GM23248 (cell line): ENCODE data around the gene ALMS1. TPM values are rescaled to one million over a fixed set of nuclear protein-coding genes. Genes with fewer than 3 reads are reported as not detected.
A peak's percentile ranks its signal among the peaks of the same experiment; 100 is the strongest.

ENCODE experiments used
- DNase-seq: peaks from one replicate; pipeline ENCODE4 v3.0.0-alpha.2; 2015
- H2AFZ ChIP-seq: fragments of 200-600 bp; sonication (generic); 2 replicates; pipeline ENCODE4 v1.6.1; 2016; ENCODE audit warnings: antibody characterized with exemption
- H3F3A ChIP-seq: fragments of 200-600 bp; sonication (generic); 2 replicates; pipeline ENCODE4 v1.6.1; 2016; ENCODE audit warnings: mild to moderate bottlenecking, antibody characterized with exemption, mixed run types; ENCODE audit not compliant: insufficient read depth
- H3K27ac ChIP-seq: fragments of 200-600 bp; sonication (generic); 2 replicates; pipeline ENCODE4 v1.5.1; 2016; ENCODE audit warnings: mild to moderate bottlenecking
- H3K27me3 ChIP-seq: fragments of 200-600 bp; sonication (generic); replicated peaks from 2 replicates; pipeline ENCODE4 v1.6.1; 2016; ENCODE audit warnings: mild to moderate bottlenecking; ENCODE audit not compliant: insufficient read depth
- H3K36me3 ChIP-seq: fragments of 200-600 bp; sonication (generic); 2 replicates; pipeline ENCODE4 v1.6.1; 2016; ENCODE audit warnings: low read depth, mild to moderate bottlenecking
- H3K4me1 ChIP-seq: fragments of 200-600 bp; sonication (generic); 2 replicates; pipeline ENCODE4 v1.6.1; 2016; ENCODE audit warnings: mild to moderate bottlenecking; ENCODE audit not compliant: insufficient read depth
- H3K4me2 ChIP-seq: fragments of 200-600 bp; sonication (generic); one replicate; pipeline ENCODE4 v1.6.1; 2016; ENCODE audit warnings: mild to moderate bottlenecking; ENCODE audit not compliant: unreplicated experiment
- H3K4me3 ChIP-seq: fragments of 200-600 bp; sonication (generic); 2 replicates; pipeline ENCODE4 v1.5.1; 2016; ENCODE audit warnings: mild to moderate bottlenecking
- H3K79me2 ChIP-seq: fragments of 200-600 bp; sonication (generic); 2 replicates; pipeline ENCODE4 v1.6.1; 2016; ENCODE audit warnings: mild to moderate bottlenecking; ENCODE audit not compliant: insufficient read depth
- H3K9ac ChIP-seq: fragments of 200-600 bp; sonication (generic); 2 replicates; pipeline ENCODE4 v1.6.1; 2016; ENCODE audit warnings: mild to moderate bottlenecking
- H3K9me2 ChIP-seq: fragments of 200-600 bp; sonication (generic); 2 replicates; pipeline ENCODE4 v1.6.1; 2016; ENCODE audit warnings: mixed run types, mild to moderate bottlenecking, moderate library complexity; ENCODE audit not compliant: insufficient read depth
- H3K9me3 ChIP-seq: fragments of 200-600 bp; sonication (generic); one replicate; pipeline ENCODE4 v1.6.1; 2017; ENCODE audit warnings: low read depth
- H4K20me1 ChIP-seq: fragments of 200-600 bp; sonication (generic); 2 replicates; pipeline ENCODE4 v1.6.0; 2016; ENCODE audit not compliant: insufficient read depth
- EZH2 ChIP-seq: fragments of 200-600 bp; sonication (generic); IDR thresholded peaks from 2 replicates; pipeline ENCODE4 v1.6.1; 2018; ENCODE audit warnings: antibody characterized with exemption, mild to moderate bottlenecking; ENCODE audit not compliant: insufficient read depth, poor library complexity, severe bottlenecking
- EZH2phosphoT487 ChIP-seq: fragments of 200-600 bp; sonication (generic); IDR thresholded peaks from 2 replicates; pipeline ENCODE4 v1.6.1; 2018; ENCODE audit warnings: antibody characterized with exemption, moderate library complexity, mild to moderate bottlenecking, low read depth; ENCODE audit not compliant: insufficient read depth
- WGBS, 2 experiments: methylation state at CpG; one replicate each; pipeline ENCODE4 v1.1.6; 2015 to 2017; ENCODE audit warnings: low lambda C conversion rate in 2 of 2, low coverage in 1 of 2; ENCODE audit errors: missing lambda C conversion rate in 2 of 2; 5-methylcytosine and 5-hydroxymethylcytosine counted together
- in situ Hi-C: fragments of 300-500 bp; cut with MboI; formaldehyde crosslinking; loops from 2 replicates; pipeline ENCODE4 v1.15.0; 2020
- polyA plus RNA-seq: library from polyadenylated mRNA; unstranded; fragments of >200 nt; fragmentation: Nextera tagmentation; extraction: Ambion mirVana; gene quantifications from 2 replicates; pipeline ENCODE4 v1.2.1, GENCODE V29; 2016
- total RNA-seq: library from RNA; depleted of rRNA; stranded (reverse); fragments of >200 nt; shearing (Covaris generic); gene quantifications from 2 replicates; pipeline ENCODE4 v1.2.3, GENCODE V29; 2014

Gene ALMS1
- total and polyA plus RNA-seq, 2 experiments from 2014 or later: 3.1 to 9.8 TPM

DNA sequence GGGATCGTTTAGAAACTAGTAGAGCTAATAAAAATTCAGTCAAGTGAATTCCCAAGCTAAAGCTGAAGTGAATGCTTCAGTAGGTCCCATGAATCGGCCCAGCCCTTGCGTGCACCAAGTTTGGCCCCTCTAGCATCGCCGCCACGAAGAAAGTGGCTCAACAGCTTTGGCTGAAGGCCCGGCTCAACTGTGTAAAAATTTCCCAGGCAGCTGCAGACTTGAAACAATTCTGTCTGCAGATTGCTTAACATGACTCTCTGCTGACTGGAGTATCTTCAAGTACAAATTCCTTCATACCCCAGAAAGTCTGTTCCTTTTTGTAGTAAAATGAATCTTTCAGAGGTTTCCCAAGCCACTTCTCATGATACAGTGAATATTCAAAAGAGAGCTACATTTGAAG is 32.7 kb downstream of the ALMS1 start:
- 8 to 11% methylated on average over 7 of the region's 7 CpGs for WGBS, 2 experiments

DNA sequence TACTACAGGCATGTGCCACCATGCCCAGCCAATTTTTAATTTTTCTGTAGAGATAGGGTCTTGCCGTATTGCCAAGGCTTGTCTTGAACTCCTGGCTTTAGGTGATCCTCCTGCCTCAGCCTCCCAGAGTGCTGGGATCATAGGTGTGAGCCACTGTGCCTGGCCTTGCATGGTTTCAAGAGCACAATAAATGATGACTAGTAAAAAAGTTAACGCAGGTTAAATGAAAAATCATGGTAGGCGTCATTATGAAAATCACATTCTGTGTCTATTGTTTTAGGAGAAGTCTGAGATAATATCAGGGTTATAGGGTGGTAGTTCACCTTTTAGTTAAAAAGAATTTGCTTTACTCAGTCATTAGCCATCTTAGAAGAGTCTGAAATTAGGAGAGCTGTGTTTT is 38.3 kb downstream of the ALMS1 start:
- Histone ChIP-seq H3K36me3 (no peaks in the 10 kb centered on the region), H2AFZ (no peak overlapping the region), H3K79me2 (peaks cover 5% of the 10 kb centered on the region; the same call in 1 of the 2 replicates), H3K4me1 (peaks cover 3% of the 10 kb centered on the region), H3K4me2 (no peak overlapping the region), H3F3A (peaks cover 6% of the 10 kb centered on the region; the same call in 1 of the 2 replicates), H4K20me1 (no peaks in the 10 kb centered on the region), H3K9me3 (no peaks in the 10 kb centered on the region), H3K4me3 (no peak overlapping the region), H3K27ac (no peak overlapping the region), H3K9me2 (no peaks in the 10 kb centered on the region), H3K27me3 (no peaks in the 10 kb centered on the region), H3K9ac (no peak overlapping the region)
- DNase-seq: no peak
- in situ Hi-C loops: no loop called here
- no peak for TF ChIP-seq EZH2phosphoT487
- TF ChIP-seq EZH2: no peak
- WGBS, 2 experiments: 96 to 98% methylated on average over 3 of the region's 3 CpGs

More for the DNA sequence above, 32.7 kb downstream of the ALMS1 start:
- Histone ChIP-seq H4K20me1 (no peaks in the 10 kb centered on the region), H3K27me3 (no peaks in the 10 kb centered on the region), H3F3A (peaks cover 26% of the 10 kb centered on the region), H3K9me2 (no peaks in the 10 kb centered on the region), H3K79me2 (peaks cover 5% of the 10 kb centered on the region; the same call in 1 of the 2 replicates), H3K9ac (peak overlapping the region; percentile 71), H3K4me1 (peaks cover 21% of the 10 kb centered on the region), H3K9me3 (no peaks in the 10 kb centered on the region), H3K36me3 (no peaks in the 10 kb centered on the region), H3K4me3 (peak overlapping the region; percentile 39), H3K4me2 (peak overlapping the region; percentile 69), H3K27ac (peak overlapping the region; percentile 87), H2AFZ (peak overlapping the region; percentile 46)
- TF ChIP-seq EZH2phosphoT487 (no peak), EZH2 (no peak)
- in situ Hi-C loops: no loop called here
- peak; percentile 95 for DNase-seq

DNA sequence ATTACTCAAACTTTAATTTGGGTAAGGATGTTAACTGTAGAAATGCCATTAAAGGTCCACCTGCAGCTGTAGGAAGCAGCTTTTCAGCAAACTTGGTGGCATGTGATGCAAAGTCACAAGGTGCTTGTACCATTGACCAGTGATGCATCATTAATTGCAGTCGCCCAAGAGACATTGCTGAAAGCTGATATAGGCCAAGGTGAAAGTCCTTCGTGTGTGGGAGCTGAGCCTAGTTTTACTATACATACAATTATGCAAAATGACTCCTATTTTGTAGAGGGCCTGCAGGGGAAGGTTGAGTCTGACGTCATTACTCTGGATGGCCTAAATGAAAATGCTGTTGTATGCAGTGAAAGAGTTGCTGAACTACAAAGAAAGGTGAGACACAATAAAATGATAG is 40.5 kb downstream of the ALMS1 start:
- Histone ChIP-seq H3K4me1 (no peaks in the 10 kb centered on the region), H3K4me2 (no peak overlapping the region), H3K27ac (no peak overlapping the region), H3K9me3 (no peaks in the 10 kb centered on the region), H4K20me1 (no peaks in the 10 kb centered on the region), H3K79me2 (no peaks in the 10 kb centered on the region), H2AFZ (no peak overlapping the region), H3K27me3 (no peaks in the 10 kb centered on the region), H3K9ac (no peak overlapping the region), H3F3A (no peaks in the 10 kb centered on the region), H3K36me3 (no peaks in the 10 kb centered on the region), H3K4me3 (no peak overlapping the region), H3K9me2 (no peaks in the 10 kb centered on the region)
- in situ Hi-C loops: no loop called here
- WGBS, 2 experiments: 83% methylated on average over 3 of the region's 3 CpGs
- no peak for DNase-seq
- no peak for TF ChIP-seq EZH2phosphoT487
- TF ChIP-seq EZH2: no peak

DNA sequence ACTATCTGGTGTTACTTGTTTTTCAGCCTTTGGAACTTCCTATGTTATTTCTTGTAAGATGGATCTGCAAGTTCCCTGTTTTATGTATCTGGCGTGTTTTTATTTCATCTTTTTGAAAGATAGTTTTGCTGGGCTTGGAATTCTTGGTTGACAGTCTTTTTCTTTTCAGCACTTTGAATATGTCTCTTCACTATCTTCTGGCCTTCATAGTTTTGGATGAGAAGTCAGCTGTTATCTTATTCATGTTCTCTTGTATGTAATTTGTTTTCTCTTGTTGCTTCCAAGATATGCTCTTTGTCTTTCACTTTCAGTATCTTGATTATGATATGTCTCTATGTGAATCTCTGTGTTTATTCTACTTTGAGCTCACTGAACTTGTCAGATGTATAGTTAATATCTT is 50.4 kb downstream of the ALMS1 start:
- Histone ChIP-seq H3K4me1 (no peaks in the 10 kb centered on the region), H2AFZ (no peak overlapping the region), H3K36me3 (peaks cover 21% of the 10 kb centered on the region), H3K4me3 (no peak overlapping the region), H3K4me2 (no peak overlapping the region), H3K9me3 (no peaks in the 10 kb centered on the region), H3K79me2 (no peaks in the 10 kb centered on the region), H4K20me1 (no peaks in the 10 kb centered on the region), H3F3A (no peaks in the 10 kb centered on the region), H3K9me2 (no peaks in the 10 kb centered on the region), H3K27me3 (no peaks in the 10 kb centered on the region), H3K9ac (no peak overlapping the region), H3K27ac (no peak overlapping the region)
- 96 to 100% methylated on average over 1 of the region's 1 CpG for WGBS, 2 experiments
- TF ChIP-seq EZH2phosphoT487 (no peak), EZH2 (no peak)
- DNase-seq: no peak
- in situ Hi-C loops: no loop called here

DNA sequence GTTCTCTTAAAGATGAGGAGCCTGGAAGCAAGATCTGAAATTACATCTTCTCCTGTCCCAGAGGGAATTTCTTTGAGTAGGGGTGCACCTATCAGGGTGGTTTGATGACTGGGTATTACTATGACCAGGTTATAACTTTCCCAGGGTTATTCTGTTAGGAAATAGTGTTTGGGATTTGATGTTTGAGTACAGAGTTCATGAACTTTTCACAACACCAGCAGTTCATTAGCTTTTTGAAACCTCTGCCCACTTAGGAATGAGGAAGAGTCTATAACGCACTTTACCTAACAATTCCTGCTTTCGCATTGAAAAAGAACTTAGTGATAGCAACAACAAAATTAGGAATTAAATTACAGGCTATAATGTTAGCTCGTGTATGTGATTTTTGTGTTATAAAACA is 58.6 kb downstream of the ALMS1 start:
- H3K4me3 ChIP-seq: no peak overlapping the region
- no peak overlapping the region for H3K4me2 ChIP-seq
- no peak overlapping the region for H3K27ac ChIP-seq
- no peaks in the 10 kb centered on the region for H4K20me1 ChIP-seq
- no peak overlapping the region for H3K9ac ChIP-seq
- no peaks in the 10 kb centered on the region for H3K27me3 ChIP-seq
- TF ChIP-seq EZH2 (no peak), EZH2phosphoT487 (no peak)
- no peaks in the 10 kb centered on the region for H3K79me2 ChIP-seq
- no peaks in the 10 kb centered on the region for H3F3A ChIP-seq
- H2AFZ ChIP-seq: no peak overlapping the region
- H3K4me1 ChIP-seq: no peaks in the 10 kb centered on the region
- H3K9me3 ChIP-seq: no peaks in the 10 kb centered on the region
- no peaks in the 10 kb centered on the region for H3K9me2 ChIP-seq
- peaks cover 8% of the 10 kb centered on the region for H3K36me3 ChIP-seq
- 94 to 95% methylated on average over 3 of the region's 3 CpGs for WGBS, 2 experiments
- in situ Hi-C loops: no loop called here
- DNase-seq: no peak
